HepG2 (cell line): ENCODE data around the gene GGTLC3. TPM values are rescaled to one million over a fixed set of nuclear protein-coding genes. Genes with fewer than 3 reads are reported as not detected.
"Not testable (repeated sequence)": the region's sequence is repeated elsewhere in the genome, so short reads cannot be mapped to it uniquely, and the experiment has no call there.

ENCODE experiments used
- ATAC-seq: fragments of 200-7000 bp; cut with Tn5 transposase; 3 replicates; pipeline ENCODE4 v1.9.1; 2020; ENCODE audit warnings: mild to moderate bottlenecking, moderate library complexity
- BruUV-seq: library from RNA; stranded (reverse); fragments of 400-500 nt; replicated peaks from 2 replicates; lab custom pipeline; 2021; lab: Mats Ljungman, UMichigan
- CTCF ChIA-PET: fragments of 300-600 bp; formaldehyde crosslinking; extraction: SDS; loops from one replicate; lab custom pipeline; 2021; ENCODE audit warnings: low total read pairs, inconsistent platforms, low intra/inter-chr PET ratio; lab: Yijun Ruan, JAX
- POLR2A ChIA-PET: fragments of 350-600 bp; sonication (Branson Sonifier 250); formaldehyde crosslinking; loops from one replicate; lab custom pipeline; 2020; ENCODE audit warnings: antibody characterized with exemption, inconsistent platforms; lab: Yijun Ruan, JAX
- DNase-seq: peaks from one replicate; pipeline ENCODE4 v3.0.0-alpha.2; 2015; ENCODE audit warnings: low spot score
- FAIRE-seq: peaks from 3 replicates; lab custom pipeline; 2011; peaks lifted over from hg19 to GRCh38; lab: Jason Lieb, UNC
- H2AFZ ChIP-seq: one replicate; pipeline ENCODE4 v1.6.1; 2011; ENCODE audit warnings: low read length, inconsistent platforms
- H3K27ac ChIP-seq: fragments of 300-600 bp; 3 replicates; pipeline ENCODE4 v1.8.0; 2011; ENCODE audit warnings: mixed run types, mild to moderate bottlenecking, mixed read lengths, low read length, inconsistent platforms; ENCODE audit not compliant: insufficient read depth; ENCODE audit errors: extremely low read length
- H3K27me3 ChIP-seq, 2 experiments: fragments of 200-600 bp in 1 of 2; 2 replicates in 1 of 2; 3 replicates in 1 of 2; pipeline versions ENCODE4 v1.6.0 to v1.8.0; 2011; ENCODE audit warnings: low read length in 2 of 2, mild to moderate bottlenecking in 2 of 2, moderate library complexity in 2 of 2, inconsistent platforms in 1 of 2; ENCODE audit not compliant: insufficient read depth in 2 of 2, control insufficient read depth in 1 of 2
- H3K36me3 ChIP-seq, 2 experiments: fragments of 200-600 bp in 1 of 2; replicated peaks in 1 of 2; 2 replicates in 1 of 2; 3 replicates in 1 of 2; pipeline versions ENCODE4 v1.5.1 to v1.8.0; 2011; ENCODE audit warnings: low read length in 2 of 2, inconsistent platforms in 1 of 2; ENCODE audit not compliant: insufficient read depth in 2 of 2, control insufficient read depth in 1 of 2
- H3K4me1 ChIP-seq: 2 replicates; pipeline ENCODE4 v1.5.1; 2012; ENCODE audit warnings: low read length, inconsistent platforms; ENCODE audit not compliant: insufficient read depth
- H3K4me2 ChIP-seq: 2 replicates; pipeline ENCODE4 v1.6.0; 2011; ENCODE audit warnings: low read depth, low read length, inconsistent platforms
- H3K4me3 ChIP-seq, 3 experiments: fragments of 200-600 bp in 1 of 3; sonication (generic), shearing (Covaris generic) in 1 of 3; replicated peaks in 1 of 3; 2 replicates each; pipeline ENCODE4 v1.5.1; 2011 to 2016; ENCODE audit warnings: low read length in 3 of 3, inconsistent platforms in 2 of 3, low read depth in 2 of 3, mild to moderate bottlenecking in 2 of 3, control low read depth in 1 of 3, mixed read lengths in 1 of 3; ENCODE audit not compliant: insufficient read depth in 1 of 3
- H3K79me2 ChIP-seq: one replicate; pipeline ENCODE4 v1.6.1; 2011; ENCODE audit warnings: low read length, inconsistent platforms; ENCODE audit not compliant: insufficient read depth
- H3K9ac ChIP-seq: 2 replicates; pipeline ENCODE4 v1.6.0; 2011; ENCODE audit warnings: mild to moderate bottlenecking, low read depth, low read length, inconsistent platforms; ENCODE audit not compliant: insufficient read depth
- H3K9me3 ChIP-seq: 2 replicates; pipeline ENCODE4 v1.5.1; 2012; ENCODE audit warnings: mild to moderate bottlenecking, low read length
- H4K20me1 ChIP-seq: 2 replicates; pipeline ENCODE4 v1.6.0; 2011; ENCODE audit warnings: inconsistent platforms, mild to moderate bottlenecking, low read length, moderate library complexity; ENCODE audit not compliant: insufficient read depth
- BCL6 ChIP-seq: IDR thresholded peaks from 2 replicates; pipeline ENCODE4 v1.6.1; 2016; ENCODE audit warnings: missing genetic modification reagents, missing compliant biosample characterization
- ELF3 ChIP-seq: IDR thresholded peaks from 2 replicates; pipeline ENCODE4 v1.6.1; 2016; ENCODE audit warnings: missing genetic modification reagents, missing compliant biosample characterization
- FOXA1 ChIP-seq, 2 experiments: fragments of 450-650 bp in 1 of 2; sonication (generic) in 1 of 2; formaldehyde crosslinking in 1 of 2; IDR thresholded peaks; 2 replicates each; pipeline versions ENCODE4 v1.4.0 to v1.6.1; 2016 to 2020; ENCODE audit warnings: missing genetic modification reagents in 1 of 2
- FOXA3 ChIP-seq: IDR thresholded peaks from 2 replicates; pipeline ENCODE4 v1.6.1; 2016; ENCODE audit warnings: missing genetic modification reagents, missing compliant biosample characterization
- FOXP1 ChIP-seq, 2 experiments: fragments of 450-650 bp in 1 of 2; IDR thresholded peaks; 2 replicates each; pipeline ENCODE4 v1.6.1; 2017 to 2018; ENCODE audit warnings: antibody characterized with exemption in 1 of 2
- GATAD2A ChIP-seq: IDR thresholded peaks from 2 replicates; pipeline ENCODE4 v1.6.1; 2016
- HDAC2 ChIP-seq: sonication (generic); formaldehyde crosslinking; IDR thresholded peaks from 2 replicates; pipeline ENCODE4 v1.4.0; 2020; ENCODE audit warnings: missing genetic modification reagents
- HMG20A ChIP-seq: IDR thresholded peaks from 2 replicates; pipeline ENCODE4 v1.6.1; 2016; ENCODE audit warnings: borderline replicate concordance
- MLXIP ChIP-seq: sonication (generic); formaldehyde crosslinking; IDR thresholded peaks from 2 replicates; pipeline ENCODE4 v1.9.0; 2021; ENCODE audit warnings: missing genetic modification reagents, borderline replicate concordance
- SOX13 ChIP-seq, 3 experiments: fragments of 450-650 bp in 1 of 3; sonication (generic) in 1 of 3; formaldehyde crosslinking in 1 of 3; IDR thresholded peaks in 2 of 3; conservative IDR thresholded peaks in 1 of 3; 2 replicates each; pipeline versions ENCODE4 v1.5.0 to v1.6.1; 2016 to 2020; ENCODE audit warnings: antibody characterized with exemption in 1 of 3, mild to moderate bottlenecking in 1 of 3, missing compliant biosample characterization in 1 of 3, missing genetic modification reagents in 1 of 3, moderate library complexity in 1 of 3
- SOX5 ChIP-seq: IDR thresholded peaks from 2 replicates; pipeline ENCODE4 v1.6.1; 2016; ENCODE audit warnings: borderline replicate concordance
- WGBS: methylation state at CpG from one replicate; pipeline ENCODE4 v1.1.6; 2017; ENCODE audit warnings: low lambda C conversion rate; 5-methylcytosine and 5-hydroxymethylcytosine counted together
- in situ Hi-C: cut with HindIII; loops from 2 replicates; pipeline ENCODE4 v1.10.0; 2017; ENCODE audit warnings: low pct_unique_long_range_greater_than_20kb; ENCODE audit not compliant: extremely low pct_ligation_motif_present
- intact Hi-C: fragments of 100-400 bp; cut with micrococcal nuclease; formaldehyde crosslinking; loops from one replicate; pipeline ENCODE4 v1.10.0; 2022; ENCODE audit not compliant: unreplicated experiment
- polyA plus RNA-seq, 8 experiments: library from polyadenylated mRNA; depleted of rRNA in 3 of 8; stranded (reverse) in 7 of 8; unstranded in 1 of 8; fragments of >200 nt; fragmentation: Illumina TruSeq in 4 of 8; extraction: Trizol in 4 of 8; gene quantifications; 2 replicates each; pipeline versions ENCODE4 v1.2.1 to v1.2.3, GENCODE V29; 2011 to 2016; ENCODE audit warnings: low read depth in 4 of 8, missing spikeins in 1 of 8, mixed read lengths in 1 of 8; ENCODE audit not compliant: insufficient read depth in 1 of 8
- total RNA-seq, 5 experiments: library from RNA; depleted of rRNA; stranded (reverse); fragments of >200 nt; fragmentation: Illumina TruSeq; extraction: Trizol; gene quantifications; 2 replicates each; pipeline ENCODE4 v1.2.3, GENCODE V29; 2016; ENCODE audit warnings: low read depth in 1 of 5
- TF ChIP-seq, protein P1 (sequence below): IDR thresholded peaks from 2 replicates; pipeline ENCODE4 v1.6.1; 2016
- TF ChIP-seq, protein P2 (sequence below): IDR thresholded peaks from 2 replicates; pipeline ENCODE4 v1.4.0; 2020; ENCODE audit warnings: mild to moderate bottlenecking, missing genetic modification reagents

Gene GGTLC3
- total and polyA plus RNA-seq, 2 of the 13 experiments (the other 11 are each of a cell fraction or from before 2014, with no cell fraction given) = 0.12 TPM; not detected in 1

DNA sequence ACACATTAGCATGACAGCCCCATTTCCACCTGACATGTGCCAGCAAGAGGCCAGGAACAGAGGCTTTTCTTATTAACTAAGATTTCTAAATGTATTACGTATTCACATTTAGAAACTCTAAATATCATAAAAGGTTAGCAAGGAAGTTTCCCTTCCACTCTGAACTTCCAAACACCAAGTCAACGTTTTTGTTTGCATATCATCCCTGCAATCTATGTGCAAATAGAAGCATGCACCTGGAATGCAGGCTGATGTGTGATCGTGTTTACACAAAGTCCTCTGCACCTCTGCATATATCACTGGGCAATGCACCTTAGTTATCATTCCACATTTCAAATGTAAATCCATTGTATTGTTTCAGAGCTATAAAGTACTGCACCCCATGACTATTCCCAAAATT is 21.7 kb downstream of the GGTLC3 start:
- BruUV-seq; FAIRE-seq; H3K79me2 ChIP-seq; H3K27ac ChIP-seq; H4K20me1 ChIP-seq; DNase-seq; H3K4me1 ChIP-seq; H3K27me3 ChIP-seq; H3K4me3 ChIP-seq; H3K4me2 ChIP-seq; H3K36me3 ChIP-seq; in situ Hi-C loops; intact Hi-C loops; H3K9me3 ChIP-seq; ATAC-seq; CTCF ChIA-PET; POLR2A ChIA-PET; H2AFZ ChIP-seq; H3K9ac ChIP-seq; TF ChIP-seq FOXA1, FOXP1, SOX13 (IDR thresholded peaks at IDR 0.05): not testable (repeated sequence)
- peak; percentile 30; the same call in 1 of the 2 replicates for TF ChIP-seq BCL6 (CRISPR knock-in tag)
- TF ChIP-seq FOXA1 (CRISPR knock-in tag; IDR thresholded peaks at IDR 0.05) = 0 out of 2 replicates have a peak, but pooled peaks have one; percentile 47
- peak; percentile 68 for TF ChIP-seq FOXA3 (CRISPR knock-in tag)
- TF ChIP-seq FOXP1 (CRISPR knock-in tag; IDR thresholded peaks at IDR 0.05) = peak; percentile 32; the same call in 1 of the 2 replicates
- TF ChIP-seq MLXIP (CRISPR knock-in tag) = peak; percentile 39; the same call in 1 of the 2 replicates
- TF ChIP-seq, protein P1, sequence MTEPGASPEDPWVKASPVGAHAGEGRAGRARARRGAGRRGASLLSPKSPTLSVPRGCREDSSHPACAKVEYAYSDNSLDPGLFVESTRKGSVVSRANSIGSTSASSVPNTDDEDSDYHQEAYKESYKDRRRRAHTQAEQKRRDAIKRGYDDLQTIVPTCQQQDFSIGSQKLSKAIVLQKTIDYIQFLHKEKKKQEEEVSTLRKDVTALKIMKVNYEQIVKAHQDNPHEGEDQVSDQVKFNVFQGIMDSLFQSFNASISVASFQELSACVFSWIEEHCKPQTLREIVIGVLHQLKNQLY (CRISPR knock-in tag) = peak; percentile 76
- 0 out of 2 replicates have a peak, but pooled peaks have one; percentile 14 for TF ChIP-seq ELF3 (CRISPR knock-in tag)
- TF ChIP-seq SOX13 (CRISPR knock-in tag; conservative IDR thresholded peaks at IDR 0.05 in 1 of 2, IDR thresholded peaks at IDR 0.05 in 1 of 2) = peak in 1 of 2 experiments; percentile 27; a peak in 1 of 4 replicates
- TF ChIP-seq HDAC2 (CRISPR knock-in tag) = peak; percentile 30; the same call in 1 of the 2 replicates
- TF ChIP-seq GATAD2A (CRISPR knock-in tag) = 0 out of 2 replicates have a peak, but pooled peaks have one; percentile 13
- TF ChIP-seq, protein P2, sequence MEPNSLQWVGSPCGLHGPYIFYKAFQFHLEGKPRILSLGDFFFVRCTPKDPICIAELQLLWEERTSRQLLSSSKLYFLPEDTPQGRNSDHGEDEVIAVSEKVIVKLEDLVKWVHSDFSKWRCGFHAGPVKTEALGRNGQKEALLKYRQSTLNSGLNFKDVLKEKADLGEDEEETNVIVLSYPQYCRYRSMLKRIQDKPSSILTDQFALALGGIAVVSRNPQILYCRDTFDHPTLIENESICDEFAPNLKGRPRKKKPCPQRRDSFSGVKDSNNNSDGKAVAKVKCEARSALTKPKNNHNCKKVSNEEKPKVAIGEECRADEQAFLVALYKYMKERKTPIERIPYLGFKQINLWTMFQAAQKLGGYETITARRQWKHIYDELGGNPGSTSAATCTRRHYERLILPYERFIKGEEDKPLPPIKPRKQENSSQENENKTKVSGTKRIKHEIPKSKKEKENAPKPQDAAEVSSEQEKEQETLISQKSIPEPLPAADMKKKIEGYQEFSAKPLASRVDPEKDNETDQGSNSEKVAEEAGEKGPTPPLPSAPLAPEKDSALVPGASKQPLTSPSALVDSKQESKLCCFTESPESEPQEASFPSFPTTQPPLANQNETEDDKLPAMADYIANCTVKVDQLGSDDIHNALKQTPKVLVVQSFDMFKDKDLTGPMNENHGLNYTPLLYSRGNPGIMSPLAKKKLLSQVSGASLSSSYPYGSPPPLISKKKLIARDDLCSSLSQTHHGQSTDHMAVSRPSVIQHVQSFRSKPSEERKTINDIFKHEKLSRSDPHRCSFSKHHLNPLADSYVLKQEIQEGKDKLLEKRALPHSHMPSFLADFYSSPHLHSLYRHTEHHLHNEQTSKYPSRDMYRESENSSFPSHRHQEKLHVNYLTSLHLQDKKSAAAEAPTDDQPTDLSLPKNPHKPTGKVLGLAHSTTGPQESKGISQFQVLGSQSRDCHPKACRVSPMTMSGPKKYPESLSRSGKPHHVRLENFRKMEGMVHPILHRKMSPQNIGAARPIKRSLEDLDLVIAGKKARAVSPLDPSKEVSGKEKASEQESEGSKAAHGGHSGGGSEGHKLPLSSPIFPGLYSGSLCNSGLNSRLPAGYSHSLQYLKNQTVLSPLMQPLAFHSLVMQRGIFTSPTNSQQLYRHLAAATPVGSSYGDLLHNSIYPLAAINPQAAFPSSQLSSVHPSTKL (CRISPR knock-in tag) = peak; percentile 47; the same call in 1 of the 2 replicates
- TF ChIP-seq SOX5 = peak; percentile 13; the same call in 1 of the 2 replicates
- TF ChIP-seq HMG20A (CRISPR knock-in tag) = peak; percentile 32; the same call in 1 of the 2 replicates
- WGBS = no CpG with 5 or more reads among the region's 3 CpGs
